Upper lobe of left lung (tissue), 6 donors: Measurements from ENCODE around the gene IL23R. TPM values are rescaled to one million over a fixed set of nuclear protein-coding genes. Genes with fewer than 3 reads are reported as not detected.
"Not testable (repeated sequence)": the region's sequence is repeated elsewhere in the genome, so short reads cannot be mapped to it uniquely, and the experiment has no call there.

Experiments used
- ATAC-seq, 2 donors: fragments of 200-7000 bp; cut with Tn5 transposase; one replicate each; pipeline ENCODE4 v1.9.1; 2022; ENCODE audit warnings: mild to moderate bottlenecking in 2 of 2, moderate library complexity in 2 of 2; ENCODE audit not compliant: low FRiP score in 2 of 2
- DNase-seq, 2 donors: peaks; one replicate each; pipeline ENCODE4 v3.0.0-alpha.2; 2019 to 2020
- H3K27ac ChIP-seq, 4 donors: fragments of 200-600 bp; sonication (generic); one replicate each; pipeline ENCODE4 v1.5.1; 2016 to 2019
- H3K27me3 ChIP-seq, 4 donors: fragments of 200-600 bp; sonication (generic); one replicate each; pipeline ENCODE4 v1.5.1; 2017 to 2019
- H3K36me3 ChIP-seq, 4 donors: fragments of 200-600 bp; sonication (generic); one replicate each; pipeline ENCODE4 v1.5.1; 2016 to 2019
- H3K4me1 ChIP-seq, 4 donors: fragments of 200-600 bp; sonication (generic); one replicate each; pipeline ENCODE4 v1.5.1; 2018 to 2019
- H3K4me3 ChIP-seq, 4 donors: fragments of 200-600 bp; sonication (generic); one replicate each; pipeline ENCODE4 v1.5.1; 2017 to 2019; ENCODE audit warnings: mild to moderate bottlenecking in 2 of 4, moderate library complexity in 1 of 4
- H3K9me3 ChIP-seq, 4 donors: fragments of 200-600 bp; sonication (generic); one replicate each; pipeline ENCODE4 v1.5.1; 2018 to 2019
- CTCF ChIP-seq, 6 experiments: fragments of 450-650 bp in 4 of 6; fragments of 200-600 bp in 2 of 6; sonication (generic) in 2 of 6; IDR thresholded peaks; one replicate each; pipeline ENCODE4 v1.5.1; 2016 to 2019; ENCODE audit warnings: antibody characterized with exemption in 6 of 6
- EP300 ChIP-seq, 4 donors: sonication (generic); formaldehyde crosslinking; IDR thresholded peaks; one replicate each; pipeline ENCODE4 v1.5.1; 2017; ENCODE audit warnings: antibody characterized with exemption in 4 of 4, control low read depth in 2 of 4
- POLR2A ChIP-seq, 4 donors: fragments of 450-650 bp; IDR thresholded peaks; one replicate each; pipeline ENCODE4 v1.5.1; 2016 to 2017; ENCODE audit warnings: antibody characterized with exemption in 4 of 4, mild to moderate bottlenecking in 2 of 4
- POLR2AphosphoS5 ChIP-seq, 2 donors: sonication (generic); formaldehyde crosslinking; IDR thresholded peaks; one replicate each; pipeline ENCODE4 v1.5.1; 2017; ENCODE audit warnings: antibody characterized with exemption in 2 of 2
- WGBS, 2 donors: methylation state at CpG; one replicate each; pipeline ENCODE4 v1.1.5; 2017 to 2018; 5-methylcytosine and 5-hydroxymethylcytosine counted together
- total RNA-seq, 6 donors: library from RNA; depleted of rRNA in 4 of 6; stranded (reverse); fragments of >200 nt in 4 of 6; gene quantifications; one replicate each; pipeline versions ENCODE4 v1.1.0 to v1.2.1, GENCODE V29; 2016 to 2021
- donor health status: DM: no; HTN: no; CAD: no; lungs with moderate emphysema.
- donor health status: DM: no; HTN: yes; CAD: no; lungs with severe emphysema.

The IL23R gene
- total RNA-seq, 6 donors from 2014 or later, result 0.29 to 0.79 (median 0.37) TPM; not detected in 2

- Histone ChIP-seq H3K9me3 (no peaks in the 10 kb centered on the region), H3K27ac (no peak overlapping the region), H3K4me3 (no peak overlapping the region), H3K27me3 (no peaks in the 10 kb centered on the region), H3K36me3 (no peaks in the 10 kb centered on the region), H3K4me1 (no peaks in the 10 kb centered on the region)
- DNase-seq (no peak), ATAC-seq (no peak)
- no peak for TF ChIP-seq POLR2AphosphoS5 (IDR thresholded peaks at IDR 0.05)
- no peak for TF ChIP-seq CTCF (IDR thresholded peaks at IDR 0.05)
- TF ChIP-seq EP300 (IDR thresholded peaks at IDR 0.05), result no peak
- no peak for TF ChIP-seq POLR2A (IDR thresholded peaks at IDR 0.05)
- WGBS, 2 donors, result 53 to 54% methylated on average over 3 of the region's 3 CpGs
These were observed 23.3 kb upstream of the IL23R start for GRCh38 chr1:67142931-67143330.

- DNase-seq (no peak), ATAC-seq (no peak)
- Histone ChIP-seq H3K4me1 (peaks cover 4 to 6% (median 4%) of the 10 kb centered on the region in 4 donors), H3K27ac (no peak overlapping the region), H3K36me3 (no peaks in the 10 kb centered on the region), H3K27me3 (no peaks in the 10 kb centered on the region), H3K9me3 (no peaks in the 10 kb centered on the region), H3K4me3 (no peak overlapping the region)
- 89 to 91% methylated on average over 3 of the region's 3 CpGs for WGBS, 2 donors
- TF ChIP-seq POLR2AphosphoS5 (IDR thresholded peaks at IDR 0.05) (no peak), POLR2A (IDR thresholded peaks at IDR 0.05) (no peak), CTCF (IDR thresholded peaks at IDR 0.05) (no peak), EP300 (IDR thresholded peaks at IDR 0.05) (no peak)
These were observed 22.3 kb upstream of the IL23R start for GRCh38 chr1:67143966-67144365.

- no peaks in the 10 kb centered on the region for H3K9me3 ChIP-seq
- ATAC-seq, result no peak
- H3K4me1 ChIP-seq, result peaks cover 7 to 9% (median 8%) of the 10 kb centered on the region in 4 donors
- WGBS, 2 donors, result 84 to 89% methylated on average over 2 of the region's 2 CpGs
- TF ChIP-seq POLR2A (IDR thresholded peaks at IDR 0.05) (no peak), CTCF (IDR thresholded peaks at IDR 0.05) (no peak), POLR2AphosphoS5 (IDR thresholded peaks at IDR 0.05) (no peak), EP300 (IDR thresholded peaks at IDR 0.05) (no peak)
- H3K27ac ChIP-seq, result no peak overlapping the region
- no peaks in the 10 kb centered on the region for H3K27me3 ChIP-seq
- H3K36me3 ChIP-seq, result no peaks in the 10 kb centered on the region
- DNase-seq, result no peak
- no peak overlapping the region for H3K4me3 ChIP-seq
These were observed 21.6 kb upstream of the IL23R start for GRCh38 chr1:67144696-67145095.

- TF ChIP-seq CTCF (IDR thresholded peaks at IDR 0.05), result no peak
- TF ChIP-seq EP300 (IDR thresholded peaks at IDR 0.05), result no peak
- no peak for TF ChIP-seq POLR2AphosphoS5 (IDR thresholded peaks at IDR 0.05)
- no peak for TF ChIP-seq POLR2A (IDR thresholded peaks at IDR 0.05)
- DNase-seq (no peak), ATAC-seq (no peak)
- 64 to 86% methylated on average over 3 of the region's 3 CpGs for WGBS, 2 donors
- no peak overlapping the region for H3K27ac ChIP-seq
- no peak overlapping the region for H3K4me3 ChIP-seq
- H3K36me3 ChIP-seq, result no peaks in the 10 kb centered on the region
- no peaks in the 10 kb centered on the region for H3K27me3 ChIP-seq
- H3K9me3 ChIP-seq, result no peaks in the 10 kb centered on the region
- peaks cover 7 to 9% (median 8%) of the 10 kb centered on the region in 4 donors for H3K4me1 ChIP-seq
These were observed 20.2 kb upstream of the IL23R start for GRCh38 chr1:67146101-67146500.

GRCh38 chr1:67146539-67146938 is 19.7 kb upstream of the IL23R start:
- Histone ChIP-seq H3K27ac (no peak overlapping the region), H3K4me1 (peaks cover 7 to 9% (median 8%) of the 10 kb centered on the region in 4 donors), H3K9me3 (no peaks in the 10 kb centered on the region), H3K4me3 (no peak overlapping the region), H3K27me3 (no peaks in the 10 kb centered on the region), H3K36me3 (no peaks in the 10 kb centered on the region)
- DNase-seq, result no peak
- 92 to 100% methylated on average over 3 of the region's 3 CpGs for WGBS, 2 donors
- no peak for TF ChIP-seq POLR2AphosphoS5 (IDR thresholded peaks at IDR 0.05)
- TF ChIP-seq CTCF (IDR thresholded peaks at IDR 0.05), result no peak
- no peak for TF ChIP-seq POLR2A (IDR thresholded peaks at IDR 0.05)
- no peak for TF ChIP-seq EP300 (IDR thresholded peaks at IDR 0.05)
- ATAC-seq, result no peak

GRCh38 chr1:67147973-67148372 is 18.3 kb upstream of the IL23R start:
- DNase-seq, result peak in 1 of 2 donors; percentile 71
- WGBS, 2 donors, result 91 to 93% methylated on average over 20 of the region's 20 CpGs
- ATAC-seq, H3K27me3 ChIP-seq, H3K4me3 ChIP-seq, H3K4me1 ChIP-seq, H3K36me3 ChIP-seq, H3K9me3 ChIP-seq, H3K27ac ChIP-seq: not testable (repeated sequence)
